HG03196 (cell line): Measurements from ENCODE around the gene RASSF4.

Source experiments
- ATAC-seq: cut with Tn5 transposase; IDR thresholded peaks from one replicate; pipeline ENCODE4 v1.9.1; 2021; ENCODE audit not compliant: unreplicated experiment

Gene RASSF4

GRCh38 chr10:44927352-44927751, 32.2 kb upstream of the RASSF4 start:
- ATAC-seq, result no peak

- ATAC-seq, result no peak
Observed at GRCh38 chr10:44928462-44928861, 31.1 kb upstream of the RASSF4 start.

GRCh38 chr10:44929356-44930255, 30.0 kb upstream of the RASSF4 start:
- no peak for ATAC-seq

GRCh38 chr10:44930904-44931620, 28.5 kb upstream of the RASSF4 start:
- ATAC-seq, result no peak

GRCh38 chr10:44931621-44932516, 27.7 kb upstream of the RASSF4 start:
- ATAC-seq, result no peak

- ATAC-seq, result peak; percentile 90
Observed at GRCh38 chr10:44932517-44933450, 26.8 kb upstream of the RASSF4 start.

- ATAC-seq, result no peak
Observed at GRCh38 chr10:44933451-44934321, 25.9 kb upstream of the RASSF4 start.

GRCh38 chr10:44934416-44935200, 25.0 kb upstream of the RASSF4 start:
- ATAC-seq, result no peak

GRCh38 chr10:44935201-44935965, 24.2 kb upstream of the RASSF4 start:
- ATAC-seq, result no peak

- no peak for ATAC-seq
Observed at GRCh38 chr10:44935966-44936295, 23.7 kb upstream of the RASSF4 start.

GRCh38 chr10:44936314-44936975, 23.2 kb upstream of the RASSF4 start:
- no peak for ATAC-seq

- ATAC-seq, result no peak
Observed at GRCh38 chr10:44937196-44938005, 22.2 kb upstream of the RASSF4 start.

GRCh38 chr10:44938956-44939355, 20.6 kb upstream of the RASSF4 start:
- no peak for ATAC-seq

GRCh38 chr10:44939691-44940401, 19.8 kb upstream of the RASSF4 start:
- no peak for ATAC-seq

GRCh38 chr10:44944354-44944753, 15.2 kb upstream of the RASSF4 start:
- no peak for ATAC-seq

- ATAC-seq, result peak; percentile 50
Observed at GRCh38 chr10:44946205-44946604, 13.4 kb upstream of the RASSF4 start.
